Endothelial cell (in vitro differentiated cells): ENCODE measurements around the gene POLDIP3. TPM values are rescaled to one million over a fixed set of nuclear protein-coding genes. Genes with fewer than 3 reads are reported as not detected.

Source experiments
- DNase-seq: peaks from one replicate; pipeline ENCODE4 v3.0.0; 2021; ENCODE audit warnings: low spot score
- H3K27ac Mint-ChIP-seq: one replicate; pipeline ENCODE4 v1.8.0; 2021; ENCODE audit warnings: mixed read lengths, inconsistent platforms; ENCODE audit not compliant: unreplicated experiment
- H3K27me3 Mint-ChIP-seq: one replicate; pipeline ENCODE4 v1.8.0; 2021; ENCODE audit warnings: mild to moderate bottlenecking, moderate library complexity, mixed read lengths, inconsistent platforms; ENCODE audit not compliant: unreplicated experiment
- H3K36me3 Mint-ChIP-seq: one replicate; pipeline ENCODE4 v1.8.0; 2021; ENCODE audit warnings: mild to moderate bottlenecking, low read depth, mixed read lengths, inconsistent platforms; ENCODE audit not compliant: unreplicated experiment
- H3K4me1 Mint-ChIP-seq: one replicate; pipeline ENCODE4 v1.8.0; 2021; ENCODE audit warnings: mild to moderate bottlenecking, mixed read lengths, inconsistent platforms; ENCODE audit not compliant: unreplicated experiment
- H3K4me3 Mint-ChIP-seq: one replicate; pipeline ENCODE4 v1.8.0; 2021; ENCODE audit warnings: mild to moderate bottlenecking, mixed read lengths, inconsistent platforms; ENCODE audit not compliant: unreplicated experiment
- H3K9me3 Mint-ChIP-seq: one replicate; pipeline ENCODE4 v1.8.0; 2021; ENCODE audit warnings: mixed read lengths, inconsistent platforms; ENCODE audit not compliant: unreplicated experiment
- CTCF ChIP-seq: fragments of 200-600 bp; sonication (generic); IDR thresholded peaks from one replicate; pipeline ENCODE4 v1.5.0; 2021; ENCODE audit warnings: antibody characterized with exemption; ENCODE audit not compliant: unreplicated experiment
- total RNA-seq: library from RNA; stranded (reverse); fragmentation: NEBNext Ultra II Directional; extraction: Animal tissue kit (Norgen Biotek cat#: 25700); gene quantifications from one replicate; pipeline ENCODE4 v1.2.1, GENCODE V29; 2021; ENCODE audit not compliant: unreplicated experiment

The POLDIP3 gene
- total RNA-seq, 1 donor from 2014 or later: 50.0 TPM

- no peak overlapping the region for H3K4me3 Mint-ChIP-seq
- DNase-seq: no peak
- H3K27me3 Mint-ChIP-seq: peaks cover 7% of the 10 kb centered on the region
These were observed 30.8 kb upstream of the POLDIP3 start for GRCh38 chr22:42645341-42645937.

GRCh38 chr22:42644422-42645340 is 30.0 kb upstream of the POLDIP3 start:
- peaks cover 35% of the 10 kb centered on the region for H3K4me1 Mint-ChIP-seq
- no peak overlapping the region for H3K4me3 Mint-ChIP-seq
- no peak for DNase-seq
- peaks cover 4% of the 10 kb centered on the region for H3K36me3 Mint-ChIP-seq
- no peak overlapping the region for H3K27ac Mint-ChIP-seq
- peaks cover 7% of the 10 kb centered on the region for H3K27me3 Mint-ChIP-seq
- no peaks in the 10 kb centered on the region for H3K9me3 Mint-ChIP-seq
- no peak for TF ChIP-seq CTCF

More at GRCh38 chr22:42645341-42645937, 30.8 kb upstream of the POLDIP3 start:
- TF ChIP-seq CTCF: no peak
- no peak overlapping the region for H3K27ac Mint-ChIP-seq
- peaks cover 4% of the 10 kb centered on the region for H3K36me3 Mint-ChIP-seq
- no peaks in the 10 kb centered on the region for H3K9me3 Mint-ChIP-seq
- peaks cover 35% of the 10 kb centered on the region for H3K4me1 Mint-ChIP-seq

GRCh38 chr22:42643634-42644421 is 29.1 kb upstream of the POLDIP3 start:
- DNase-seq: no peak
- no peak for TF ChIP-seq CTCF
- Mint-ChIP-seq H3K4me1 (peaks cover 35% of the 10 kb centered on the region), H3K27ac (no peak overlapping the region), H3K36me3 (peaks cover 4% of the 10 kb centered on the region), H3K27me3 (peaks cover 7% of the 10 kb centered on the region), H3K4me3 (no peak overlapping the region), H3K9me3 (no peaks in the 10 kb centered on the region)

GRCh38 chr22:42642806-42643633 is 28.3 kb upstream of the POLDIP3 start:
- H3K36me3 Mint-ChIP-seq: no peaks in the 10 kb centered on the region
- no peaks in the 10 kb centered on the region for H3K9me3 Mint-ChIP-seq
- no peak overlapping the region for H3K27ac Mint-ChIP-seq
- no peak for TF ChIP-seq CTCF
- DNase-seq: no peak
- H3K4me1 Mint-ChIP-seq: peaks cover 28% of the 10 kb centered on the region
- H3K4me3 Mint-ChIP-seq: no peak overlapping the region
- peaks cover 3% of the 10 kb centered on the region for H3K27me3 Mint-ChIP-seq
